Endodermal cell (in vitro differentiated cells): Measurements from ENCODE around the gene FAM3C. TPM values are rescaled to one million over a fixed set of nuclear protein-coding genes. Genes with fewer than 3 reads are reported as not detected.
"Not testable (repeated sequence)": the region's sequence is repeated elsewhere in the genome, so short reads cannot be mapped to it uniquely, and the experiment has no call there.

Experiments
- DNase-seq: peaks from one replicate; pipeline ENCODE4 v3.0.0-alpha.2; 2017
- H3K27ac ChIP-seq: 2 replicates; pipeline ENCODE4 v1.5.1; 2013; ENCODE audit warnings: mild to moderate bottlenecking, low read depth, low read length, moderate library complexity
- H3K27me3 ChIP-seq: 2 replicates; pipeline ENCODE4 v1.6.1; 2013; ENCODE audit warnings: mild to moderate bottlenecking, low read length, moderate library complexity; ENCODE audit not compliant: insufficient read depth, control insufficient read depth, poor library complexity, severe bottlenecking
- H3K36me3 ChIP-seq: 2 replicates; pipeline ENCODE4 v1.7.0; 2013; ENCODE audit warnings: mild to moderate bottlenecking, low read length, moderate library complexity; ENCODE audit not compliant: control insufficient read depth, insufficient read depth
- H3K4me1 ChIP-seq: one replicate; pipeline ENCODE4 v1.7.0; 2013; ENCODE audit warnings: low read length; ENCODE audit not compliant: control insufficient read depth, insufficient read depth
- H3K4me3 ChIP-seq: 2 replicates; pipeline ENCODE4 v1.5.1; 2013; ENCODE audit warnings: mild to moderate bottlenecking, low read length, moderate library complexity
- H3K9ac ChIP-seq: 2 replicates; pipeline ENCODE4 v1.6.1; 2013; ENCODE audit warnings: mild to moderate bottlenecking, low read length, moderate library complexity; ENCODE audit not compliant: poor library complexity, severe bottlenecking; ENCODE audit errors: extremely low read depth
- H3K9me3 ChIP-seq: 2 replicates; pipeline ENCODE4 v1.6.1; 2013; ENCODE audit warnings: mild to moderate bottlenecking, low read length, moderate library complexity; ENCODE audit not compliant: control insufficient read depth
- H3K27ac Mint-ChIP-seq: 2 replicates; pipeline ENCODE4 v1.8.0; 2020; ENCODE audit warnings: mixed read lengths
- H3K27me3 Mint-ChIP-seq: 2 replicates; pipeline ENCODE4 v1.8.0; 2021; ENCODE audit warnings: mild to moderate bottlenecking, mixed read lengths; ENCODE audit not compliant: insufficient read depth
- H3K36me3 Mint-ChIP-seq: 2 replicates; pipeline ENCODE4 v1.8.0; 2020; ENCODE audit warnings: low read depth, mixed read lengths
- H3K4me1 Mint-ChIP-seq: 2 replicates; pipeline ENCODE4 v1.8.0; 2020; ENCODE audit warnings: mixed read lengths
- H3K4me3 Mint-ChIP-seq: 2 replicates; pipeline ENCODE4 v1.8.0; 2020; ENCODE audit warnings: mild to moderate bottlenecking, moderate library complexity, mixed read lengths
- H3K9me3 Mint-ChIP-seq: 2 replicates; pipeline ENCODE4 v1.8.0; 2020; ENCODE audit warnings: mild to moderate bottlenecking, mixed read lengths
- CTCF ChIP-seq: fragments of 200-600 bp; sonication (generic); conservative IDR thresholded peaks from 2 replicates; pipeline ENCODE4 v1.5.0; 2021; ENCODE audit warnings: antibody characterized with exemption, mild to moderate bottlenecking
- WGBS, 2 experiments: methylation state at CpG; one replicate each; pipeline versions ENCODE4 v1.1.5 to v1.1.7; 2013; ENCODE audit warnings: missing lambda C conversion rate in 2 of 2, mixed read lengths in 1 of 2; ENCODE audit not compliant: insufficient coverage in 1 of 2, insufficient read length in 1 of 2; 5-methylcytosine and 5-hydroxymethylcytosine counted together
- total RNA-seq, 2 donors: library from RNA; stranded (reverse); fragmentation: NEBNext Ultra II Directional in 1 of 2; extraction: Animal tissue kit (Norgen Biotek cat#: 25700) in 1 of 2; gene quantifications; 2 replicates in 1 of 2; 3 replicates in 1 of 2; pipeline ENCODE4 v1.2.1, GENCODE V29; 2021

Gene FAM3C
- total RNA-seq, 2 donors from 2014 or later: 61.3 to 61.5 TPM

- H3K9ac ChIP-seq, H3K27me3 ChIP-seq, H3K36me3 Mint-ChIP-seq, H3K4me1 ChIP-seq, H3K9me3 ChIP-seq, H3K27me3 Mint-ChIP-seq, H3K36me3 ChIP-seq: not testable (repeated sequence)
- 8 to 11% methylated on average over 6 to 12 of the region's 12 CpGs for WGBS, 2 experiments
- peaks cover 12% of the 10 kb centered on the region for H3K4me1 Mint-ChIP-seq
- peak overlapping the region; percentile 58 for H3K4me3 ChIP-seq
- peaks cover 18% of the 10 kb centered on the region for H3K9me3 Mint-ChIP-seq
- H3K27ac Mint-ChIP-seq: peak overlapping the region; percentile 88
- peak; percentile 63 for TF ChIP-seq CTCF
- H3K27ac ChIP-seq: peak overlapping the region; percentile 63
- peak; percentile 95 for DNase-seq
- peak overlapping the region; percentile 30 for H3K4me3 Mint-ChIP-seq
Observed at GRCh38 chr7:121438043-121438955, 42.2 kb upstream of the FAM3C start.

- H3K27me3 Mint-ChIP-seq: no peaks in the 10 kb centered on the region
- no peak overlapping the region for H3K27ac Mint-ChIP-seq
- 89 to 93% methylated on average over 3 to 6 of the region's 6 CpGs for WGBS, 2 experiments
Observed at GRCh38 chr7:121437470-121437869, 41.4 kb upstream of the FAM3C start.

DNA sequence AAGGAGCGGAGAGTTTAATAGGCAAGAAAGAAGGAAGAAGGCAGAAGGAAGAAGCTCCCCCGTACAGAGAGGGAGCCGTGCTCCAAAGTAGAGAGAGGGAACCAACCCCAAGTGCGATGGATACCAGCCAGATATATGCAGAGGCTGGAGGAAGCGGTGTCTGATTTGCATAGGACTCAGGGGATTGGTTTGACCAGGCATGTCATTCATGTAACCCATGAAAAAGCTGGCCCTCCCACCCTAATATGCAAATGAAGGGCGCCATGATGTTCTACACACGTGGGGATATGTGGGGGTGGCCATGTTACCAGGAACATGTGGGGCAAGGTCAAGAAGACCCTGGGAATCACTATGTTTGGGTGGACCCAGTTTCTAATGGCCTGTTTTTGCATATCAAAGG, 40.6 kb upstream of the FAM3C start:
- Histone ChIP-seq H3K27ac (no peak overlapping the region), H3K9ac (no peak overlapping the region), H3K4me3 (no peak overlapping the region), H3K4me1 (peaks cover 4% of the 10 kb centered on the region), H3K36me3 (no peaks in the 10 kb centered on the region), H3K9me3 (no peaks in the 10 kb centered on the region), H3K27me3 (no peaks in the 10 kb centered on the region)
- TF ChIP-seq CTCF: no peak
- Mint-ChIP-seq H3K36me3 (peaks cover 4% of the 10 kb centered on the region), H3K4me3 (no peak overlapping the region), H3K4me1 (peaks cover 12% of the 10 kb centered on the region), H3K27ac (no peak overlapping the region), H3K9me3 (peaks cover 18% of the 10 kb centered on the region), H3K27me3 (no peaks in the 10 kb centered on the region)
- 72 to 88% methylated on average over 4 to 7 of the region's 7 CpGs for WGBS, 2 experiments
- DNase-seq: peak; percentile 77

More at GRCh38 chr7:121437470-121437869, 41.4 kb upstream of the FAM3C start:
- H3K4me3 Mint-ChIP-seq: no peak overlapping the region
- Histone ChIP-seq H3K36me3 (no peaks in the 10 kb centered on the region), H3K9me3 (no peaks in the 10 kb centered on the region), H3K4me1 (peaks cover 4% of the 10 kb centered on the region), H3K27ac (no peak overlapping the region), H3K4me3 (no peak overlapping the region), H3K9ac (no peak overlapping the region), H3K27me3 (no peaks in the 10 kb centered on the region)
- H3K36me3 Mint-ChIP-seq: peaks cover 4% of the 10 kb centered on the region
- peaks cover 12% of the 10 kb centered on the region for H3K4me1 Mint-ChIP-seq
- no peak for DNase-seq
- H3K9me3 Mint-ChIP-seq: peaks cover 18% of the 10 kb centered on the region
- TF ChIP-seq CTCF: no peak
